HG03558 (cell line): Measurements from ENCODE around the gene FOXR1.

Experiments
- ATAC-seq: cut with Tn5 transposase; IDR thresholded peaks from one replicate; pipeline ENCODE4 v1.9.1; 2021; ENCODE audit warnings: moderate number of reproducible peaks; ENCODE audit not compliant: unreplicated experiment; ENCODE audit errors: extremely low read depth

FOXR1 gene

GRCh38 chr11:118971646-118972045 lies at the start of gene FOXR1:
FOXR1 (plus strand) TSS chr11:118971761; CDS start chr11:118971932, 171 bp downstream.
- no peak for ATAC-seq

GRCh38 chr11:118921929-118922744 lies 49.4 kb upstream of the FOXR1 start:
- ATAC-seq: no peak

- no peak for ATAC-seq
Measured at GRCh38 chr11:118922745-118923627, 48.6 kb upstream of the FOXR1 start.

- no peak for ATAC-seq
Measured at GRCh38 chr11:118923721-118924587, 47.6 kb upstream of the FOXR1 start.

- no peak for ATAC-seq
Measured at GRCh38 chr11:118924591-118925585, 46.7 kb upstream of the FOXR1 start.

- no peak for ATAC-seq
Measured at GRCh38 chr11:118927554-118928100, 43.9 kb upstream of the FOXR1 start.

GRCh38 chr11:118928101-118928869 lies 43.3 kb upstream of the FOXR1 start:
- ATAC-seq: peak; percentile 43

- ATAC-seq: no peak
Measured at GRCh38 chr11:118928870-118929500, 42.6 kb upstream of the FOXR1 start.

GRCh38 chr11:118929501-118930093 lies 42.0 kb upstream of the FOXR1 start:
- no peak for ATAC-seq

GRCh38 chr11:118930094-118930712 lies 41.4 kb upstream of the FOXR1 start:
- ATAC-seq: no peak

- no peak for ATAC-seq
Measured at GRCh38 chr11:118931571-118931970, 40.0 kb upstream of the FOXR1 start.

GRCh38 chr11:118933486-118933885 lies 38.1 kb upstream of the FOXR1 start:
- no peak for ATAC-seq

- no peak for ATAC-seq
Measured at GRCh38 chr11:118935376-118935775, 36.2 kb upstream of the FOXR1 start.

GRCh38 chr11:118938491-118939403 lies 32.8 kb upstream of the FOXR1 start:
- ATAC-seq: no peak

GRCh38 chr11:118939404-118939915 lies 32.1 kb upstream of the FOXR1 start:
- no peak for ATAC-seq
